ENCODE measurements around the gene TTC9B.
"Not testable (repeated sequence)": the region's sequence is repeated elsewhere in the genome, so short reads cannot be mapped to it uniquely, and the experiment has no call there.

The TTC9B gene

DNA sequence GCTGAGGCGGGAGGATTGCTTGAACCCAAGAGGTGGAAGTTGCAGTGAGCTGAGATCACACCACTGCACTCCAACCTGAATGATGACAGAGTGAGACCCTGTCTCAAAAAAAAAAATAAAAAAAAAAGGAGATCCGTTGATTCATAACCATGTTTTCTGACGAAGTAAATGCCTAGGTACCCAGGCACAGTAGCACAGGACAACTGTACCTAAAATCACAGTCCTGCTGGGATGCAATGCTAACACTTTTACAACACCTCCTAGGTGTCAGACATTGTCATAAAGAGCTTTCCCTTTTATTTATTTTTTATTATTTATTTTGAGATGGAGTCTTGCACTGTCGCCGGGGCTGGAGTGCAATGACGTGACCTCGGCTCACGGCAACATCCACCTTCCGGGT is 2.5 kb upstream of the TTC9B start:
- Mint-ChIP-seq H3K9me3 (peaks cover 5% of the 10 kb centered on the region), H3K4me1 (ENCODE audit: low read depth) (peaks cover 8% of the 10 kb centered on the region), H3K27me3 (ENCODE audit: low read depth) (peaks cover 58% of the 10 kb centered on the region), H3K36me3 (ENCODE audit: low read depth) (peaks cover 2% of the 10 kb centered on the region), H3K4me3 (no peak overlapping the region), H3K27ac (no peak overlapping the region)
- no peak for DNase-seq (ENCODE audit: low spot score)

- H3K9me3 Mint-ChIP-seq, result peaks cover 5% of the 10 kb centered on the region
- DNase-seq (ENCODE audit: low spot score), result no peak
- no peak overlapping the region for H3K4me3 Mint-ChIP-seq
- peaks cover 50% of the 10 kb centered on the region for H3K27me3 Mint-ChIP-seq (ENCODE audit: low read depth)
- H3K27ac Mint-ChIP-seq, result no peak overlapping the region
- H3K36me3 Mint-ChIP-seq (ENCODE audit: low read depth), result peaks cover 2% of the 10 kb centered on the region
- peaks cover 8% of the 10 kb centered on the region for H3K4me1 Mint-ChIP-seq (ENCODE audit: low read depth)
Measured at GRCh38 chr19:40219721-40220276, 1.6 kb upstream of the TTC9B start.

DNA sequence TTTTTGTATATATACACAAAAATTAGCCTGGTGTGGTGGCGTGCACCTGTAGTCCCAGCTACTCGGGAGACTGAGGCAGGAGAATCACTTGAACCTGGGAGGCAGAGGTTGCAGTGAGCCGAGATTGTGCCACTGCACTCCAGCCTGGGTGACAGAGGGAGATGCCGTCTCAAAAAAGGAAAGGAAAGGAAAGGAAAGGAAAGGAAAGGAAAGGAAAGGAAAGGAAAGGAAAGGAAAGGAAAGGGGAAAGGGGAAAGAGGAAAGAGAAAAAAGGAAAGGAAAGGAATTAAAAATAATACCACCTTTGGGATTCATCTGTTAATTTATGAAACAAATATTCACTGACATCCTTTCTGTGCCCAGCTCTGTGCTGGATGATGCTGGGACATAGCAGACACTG is 845 bp upstream of the TTC9B start:
- not testable (repeated sequence) for H3K9me3 Mint-ChIP-seq; H3K4me1 Mint-ChIP-seq (ENCODE audit: low read depth); DNase-seq (ENCODE audit: low spot score); H3K4me3 Mint-ChIP-seq; H3K27ac Mint-ChIP-seq; H3K36me3 Mint-ChIP-seq (ENCODE audit: low read depth)
- peaks cover 42% of the 10 kb centered on the region for H3K27me3 Mint-ChIP-seq (ENCODE audit: low read depth)

GRCh38 chr19:40217027-40217810 is 965 bp downstream of the TTC9B start:
- Mint-ChIP-seq H3K27me3 (ENCODE audit: low read depth) (peaks cover 40% of the 10 kb centered on the region), H3K4me1 (ENCODE audit: low read depth) (peaks cover 8% of the 10 kb centered on the region), H3K9me3 (peaks cover 5% of the 10 kb centered on the region), H3K4me3 (no peak overlapping the region), H3K27ac (no peak overlapping the region), H3K36me3 (ENCODE audit: low read depth) (peaks cover 2% of the 10 kb centered on the region)
- no peak for DNase-seq (ENCODE audit: low spot score)

DNA sequence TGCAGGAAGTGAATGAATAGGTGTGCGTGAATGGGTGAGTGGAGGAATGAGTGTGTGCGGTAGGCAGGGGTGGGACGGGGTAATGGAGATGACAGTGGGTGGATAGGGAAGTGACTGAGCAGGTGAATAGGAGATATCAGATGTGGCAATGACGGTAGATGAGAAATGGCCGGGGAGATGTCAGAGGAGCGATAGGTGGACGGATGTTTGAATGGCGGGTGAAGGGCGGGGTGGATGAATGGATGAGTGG is 1.5 kb downstream of the TTC9B start:
- H3K27ac Mint-ChIP-seq, result no peak overlapping the region
- no peaks in the 10 kb centered on the region for H3K9me3 Mint-ChIP-seq
- peaks cover 35% of the 10 kb centered on the region for H3K27me3 Mint-ChIP-seq (ENCODE audit: low read depth)
- no peak overlapping the region for H3K4me3 Mint-ChIP-seq
- H3K4me1 Mint-ChIP-seq (ENCODE audit: low read depth), result peaks cover 4% of the 10 kb centered on the region
- no peak for DNase-seq (ENCODE audit: low spot score)
- H3K36me3 Mint-ChIP-seq (ENCODE audit: low read depth), result no peaks in the 10 kb centered on the region

GRCh38 chr19:40216013-40216776 is 2.0 kb downstream of the TTC9B start:
- Mint-ChIP-seq H3K4me3 (no peak overlapping the region), H3K9me3 (no peaks in the 10 kb centered on the region), H3K27me3 (ENCODE audit: low read depth) (peaks cover 35% of the 10 kb centered on the region), H3K27ac (no peak overlapping the region), H3K36me3 (ENCODE audit: low read depth) (no peaks in the 10 kb centered on the region), H3K4me1 (ENCODE audit: low read depth) (peaks cover 4% of the 10 kb centered on the region)
- DNase-seq (ENCODE audit: low spot score), result no peak

DNA sequence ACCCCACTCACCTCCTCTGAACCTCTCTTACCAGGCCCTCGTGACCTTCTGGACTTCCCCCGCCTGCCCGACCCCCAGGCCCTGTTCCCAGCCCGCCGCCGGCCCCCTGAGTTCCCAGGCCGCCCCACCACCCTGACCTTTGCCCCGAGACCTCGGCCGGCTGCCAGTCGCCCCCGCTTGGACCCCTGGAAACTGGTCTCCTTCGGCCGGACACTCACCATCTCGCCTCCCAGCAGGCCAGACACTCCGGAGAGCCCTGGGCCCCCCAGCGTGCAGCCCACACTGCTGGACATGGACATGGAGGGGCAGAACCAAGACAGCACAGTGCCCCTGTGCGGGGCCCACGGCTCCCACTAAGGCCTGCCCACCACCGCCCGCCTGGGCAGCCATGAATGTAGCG is 3.2 kb downstream of the TTC9B start:
- peaks cover 30% of the 10 kb centered on the region for H3K27me3 Mint-ChIP-seq (ENCODE audit: low read depth)
- DNase-seq (ENCODE audit: low spot score), result no peak
- no peaks in the 10 kb centered on the region for H3K9me3 Mint-ChIP-seq
- no peak overlapping the region for H3K4me3 Mint-ChIP-seq
- H3K36me3 Mint-ChIP-seq (ENCODE audit: low read depth), result no peaks in the 10 kb centered on the region
- no peak overlapping the region for H3K27ac Mint-ChIP-seq
- H3K4me1 Mint-ChIP-seq (ENCODE audit: low read depth), result peaks cover 4% of the 10 kb centered on the region

DNA sequence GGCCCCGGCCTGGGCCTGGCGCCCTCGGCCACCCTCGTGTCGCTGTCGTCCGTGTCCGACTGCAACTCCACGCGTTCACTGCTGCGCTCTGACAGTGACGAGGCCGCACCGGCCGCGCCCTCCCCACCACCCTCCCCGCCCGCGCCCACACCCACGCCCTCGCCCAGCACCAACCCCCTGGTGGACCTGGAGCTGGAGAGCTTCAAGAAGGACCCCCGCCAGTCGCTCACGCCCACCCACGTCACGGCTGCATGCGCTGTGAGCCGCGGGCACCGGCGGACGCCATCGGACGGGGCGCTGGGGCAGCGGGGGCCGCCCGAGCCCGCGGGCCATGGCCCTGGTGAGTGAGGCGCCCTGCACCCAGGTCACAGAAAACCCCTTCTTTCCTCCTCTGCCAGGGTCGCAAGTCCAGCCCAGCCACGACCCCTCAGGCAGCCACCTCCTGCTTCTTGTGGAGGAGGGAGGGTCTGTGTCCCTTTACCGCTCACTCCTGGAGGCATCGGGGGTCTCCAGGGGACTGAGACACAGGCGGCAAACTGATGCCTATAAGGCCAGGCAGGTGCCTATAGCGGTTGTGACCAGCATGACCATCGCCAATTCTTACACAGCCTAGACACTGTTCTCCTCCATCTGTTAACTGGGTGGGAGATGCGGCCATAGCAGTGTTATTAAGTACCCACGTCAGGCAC is 4.2 kb downstream of the TTC9B start:
- no peaks in the 10 kb centered on the region for H3K9me3 Mint-ChIP-seq
- H3K27ac Mint-ChIP-seq, result no peak overlapping the region
- H3K4me1 Mint-ChIP-seq (ENCODE audit: low read depth), result peaks cover 4% of the 10 kb centered on the region
- no peak for DNase-seq (ENCODE audit: low spot score)
- peaks cover 1% of the 10 kb centered on the region for H3K36me3 Mint-ChIP-seq (ENCODE audit: low read depth)
- H3K4me3 Mint-ChIP-seq, result no peak overlapping the region
- H3K27me3 Mint-ChIP-seq (ENCODE audit: low read depth), result peaks cover 20% of the 10 kb centered on the region

DNA sequence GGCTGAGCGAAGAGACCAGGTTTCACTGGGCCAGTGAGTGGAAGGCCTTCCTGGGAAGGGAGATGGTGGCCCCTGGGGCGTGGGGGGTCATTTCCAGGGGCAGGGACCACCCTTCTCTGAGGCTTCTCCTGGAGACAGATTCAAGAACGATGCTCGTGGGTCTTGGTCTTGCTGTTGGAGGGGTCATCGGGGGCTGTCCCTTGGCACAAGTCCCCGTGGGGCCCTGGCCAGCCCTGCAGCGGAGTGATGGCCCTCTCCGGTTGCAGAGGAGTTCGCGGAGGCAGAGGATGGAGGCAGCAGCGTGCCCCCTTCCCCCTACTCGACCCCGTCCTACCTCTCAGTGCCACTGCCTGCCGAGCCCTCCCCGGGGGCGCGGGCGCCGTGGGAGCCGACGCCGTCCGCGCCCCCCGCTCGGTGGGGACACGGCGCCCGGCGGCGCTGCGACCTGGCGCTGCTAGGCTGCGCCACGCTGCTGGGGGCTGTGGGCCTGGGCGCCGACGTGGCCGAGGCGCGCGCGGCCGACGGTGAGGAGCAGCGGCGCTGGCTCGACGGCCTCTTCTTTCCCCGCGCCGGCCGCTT is 4.8 kb downstream of the TTC9B start:
- DNase-seq (ENCODE audit: low spot score), result no peak
- H3K4me1 Mint-ChIP-seq (ENCODE audit: low read depth), result peaks cover 4% of the 10 kb centered on the region
- H3K4me3 Mint-ChIP-seq, result no peak overlapping the region
- H3K27ac Mint-ChIP-seq, result no peak overlapping the region
- no peaks in the 10 kb centered on the region for H3K9me3 Mint-ChIP-seq
- H3K27me3 Mint-ChIP-seq (ENCODE audit: low read depth), result peaks cover 15% of the 10 kb centered on the region
- peaks cover 3% of the 10 kb centered on the region for H3K36me3 Mint-ChIP-seq (ENCODE audit: low read depth)

DNA sequence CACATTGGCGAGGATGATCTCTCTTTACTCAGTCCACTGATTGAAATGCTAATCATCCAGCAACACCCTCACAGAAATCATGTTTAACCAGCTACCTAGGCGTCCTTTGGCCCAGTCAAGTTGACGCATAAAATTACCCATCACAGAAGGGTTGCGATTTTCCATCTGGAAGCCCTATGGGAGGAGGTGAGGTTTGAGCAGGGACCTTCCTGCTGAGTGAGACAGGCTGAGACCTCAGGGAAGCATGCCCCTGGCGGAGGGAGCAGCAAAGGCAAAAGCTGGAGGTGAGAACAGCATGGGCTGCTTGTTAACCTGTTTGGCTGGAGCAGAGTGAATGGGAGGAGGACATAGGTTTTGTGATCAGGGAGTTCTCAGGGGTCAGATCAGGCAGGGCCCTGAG is 7.3 kb downstream of the TTC9B start:
- Mint-ChIP-seq H3K9me3 (no peaks in the 10 kb centered on the region), H3K4me1 (ENCODE audit: low read depth) (no peaks in the 10 kb centered on the region), H3K27ac (no peak overlapping the region), H3K27me3 (ENCODE audit: low read depth) (no peaks in the 10 kb centered on the region), H3K4me3 (no peak overlapping the region), H3K36me3 (ENCODE audit: low read depth) (peaks cover 3% of the 10 kb centered on the region)
- no peak for DNase-seq (ENCODE audit: low spot score)

DNA sequence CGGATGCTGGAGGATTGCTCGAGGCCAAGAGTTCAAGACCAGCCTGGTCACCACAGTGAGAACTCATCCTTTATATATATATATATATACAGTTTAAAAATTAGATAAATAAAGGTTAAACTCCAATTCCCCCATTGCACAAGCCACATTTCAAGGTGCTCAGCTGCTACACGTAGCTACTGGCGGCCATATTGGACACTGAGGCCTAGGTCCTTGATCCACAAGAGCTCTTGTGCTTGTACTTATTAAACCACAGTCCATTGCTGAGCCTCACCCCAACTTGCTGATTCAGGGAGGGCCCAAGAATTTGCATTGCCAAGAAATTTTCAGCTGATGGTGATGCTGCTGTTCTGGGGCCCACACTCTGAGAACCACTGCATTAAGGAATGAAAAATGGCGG is 9.6 kb downstream of the TTC9B start:
- no peak for DNase-seq (ENCODE audit: low spot score)
- no peaks in the 10 kb centered on the region for H3K4me1 Mint-ChIP-seq (ENCODE audit: low read depth)
- H3K27me3 Mint-ChIP-seq (ENCODE audit: low read depth), result no peaks in the 10 kb centered on the region
- H3K9me3 Mint-ChIP-seq, result no peaks in the 10 kb centered on the region
- H3K36me3 Mint-ChIP-seq (ENCODE audit: low read depth), result peaks cover 3% of the 10 kb centered on the region
- no peak overlapping the region for H3K4me3 Mint-ChIP-seq
- H3K27ac Mint-ChIP-seq, result no peak overlapping the region

DNA sequence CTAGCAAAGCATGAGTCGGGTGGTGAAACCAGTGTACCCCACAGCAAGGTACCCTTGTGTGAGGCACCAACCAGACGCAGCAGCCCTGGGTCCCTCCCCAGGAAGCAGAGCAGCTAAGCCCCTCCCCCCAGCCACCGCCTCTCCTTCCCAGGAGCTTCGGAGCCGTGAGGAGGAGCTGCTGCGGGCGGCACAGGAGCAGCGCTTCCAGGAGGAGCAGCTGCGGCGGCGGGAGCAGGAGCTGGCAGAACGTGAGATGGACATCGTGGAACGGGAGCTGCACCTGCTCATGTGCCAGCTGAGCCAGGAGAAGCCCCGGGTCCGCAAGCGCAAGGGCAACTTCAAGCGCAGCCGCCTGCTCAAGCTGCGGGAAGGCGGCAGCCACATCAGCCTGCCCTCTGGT is 12.4 kb downstream of the TTC9B start:
- Mint-ChIP-seq H3K27ac (no peak overlapping the region), H3K4me3 (no peak overlapping the region), H3K36me3 (ENCODE audit: low read depth) (peaks cover 3% of the 10 kb centered on the region), H3K9me3 (no peaks in the 10 kb centered on the region), H3K27me3 (ENCODE audit: low read depth) (no peaks in the 10 kb centered on the region), H3K4me1 (ENCODE audit: low read depth) (no peaks in the 10 kb centered on the region)
- no peak for DNase-seq (ENCODE audit: low spot score)

- no peaks in the 10 kb centered on the region for H3K9me3 Mint-ChIP-seq
- H3K27ac Mint-ChIP-seq, result no peak overlapping the region
- no peak overlapping the region for H3K4me3 Mint-ChIP-seq
- DNase-seq (ENCODE audit: low spot score), result no peak
- H3K36me3 Mint-ChIP-seq (ENCODE audit: low read depth), result peaks cover 3% of the 10 kb centered on the region
- no peaks in the 10 kb centered on the region for H3K4me1 Mint-ChIP-seq (ENCODE audit: low read depth)
- H3K27me3 Mint-ChIP-seq (ENCODE audit: low read depth), result no peaks in the 10 kb centered on the region
Measured at GRCh38 chr19:40204381-40204780, 13.8 kb downstream of the TTC9B start.
